K562 (cell line): ENCODE results near the gene FXYD4. TPM values are rescaled to one million over a fixed set of nuclear protein-coding genes. Genes with fewer than 3 reads are reported as not detected.

Source experiments
- FOXM1 ChIP-seq, 2 experiments: fragments of 450-650 bp in 1 of 2; sonication (generic) in 1 of 2; formaldehyde crosslinking in 1 of 2; IDR thresholded peaks; 2 replicates each; pipeline versions ENCODE4 v1.6.1 to v1.9.0; 2017 to 2022; ENCODE audit warnings: low read depth in 2 of 2, mild to moderate bottlenecking in 2 of 2, missing genetic modification reagents in 1 of 2, moderate library complexity in 1 of 2
- GATAD2B ChIP-seq: fragments of 450-650 bp; IDR thresholded peaks from 2 replicates; pipeline ENCODE4 v1.6.1; 2017; ENCODE audit warnings: mild to moderate bottlenecking, borderline replicate concordance
- IFI16 ChIP-seq: fragments of 250-450 bp; sonication (Bioruptor Pico); IDR thresholded peaks from 2 replicates; pipeline ENCODE4 v2.1.2; 2022; ENCODE audit warnings: mild to moderate bottlenecking, inconsistent platforms
- MEF2D ChIP-seq: conservative IDR thresholded peaks from 2 replicates; pipeline ENCODE4 v1.6.1; 2016; ENCODE audit warnings: low read depth, missing genetic modification characterization, missing compliant biosample characterization
- NR4A1 ChIP-seq, 2 experiments: fragments of 250-450 bp in 1 of 2; fragments of 450-650 bp in 1 of 2; sonication (Bioruptor Pico) in 1 of 2; IDR thresholded peaks; 2 replicates each; pipeline versions ENCODE4 v1.4.0 to v1.6.1; 2016 to 2020; ENCODE audit warnings: mild to moderate bottlenecking in 2 of 2, missing compliant biosample characterization in 1 of 2, missing genetic modification characterization in 1 of 2, moderate library complexity in 1 of 2
- ZBTB8A ChIP-seq: fragments of 450-650 bp; IDR thresholded peaks from 2 replicates; pipeline ENCODE4 v1.6.1; 2018; ENCODE audit warnings: mild to moderate bottlenecking, moderate library complexity; ENCODE audit not compliant: partially characterized antibody
- polyA plus RNA-seq, 8 experiments: library from polyadenylated mRNA; depleted of rRNA in 4 of 8; stranded (reverse) in 5 of 8; unstranded in 3 of 8; fragments of >200 nt; fragmentation: Nextera tagmentation in 2 of 8; fragmentation: Illumina TruSeq in 1 of 8; extraction: Ambion mirVana in 2 of 8; extraction: Trizol in 1 of 8; gene quantifications; 2 replicates each; pipeline versions ENCODE4 v1.2.1 to v1.2.3, GENCODE V29; 2011 to 2014; ENCODE audit warnings: inconsistent platforms in 1 of 8, missing spikeins in 1 of 8
- total RNA-seq, 7 experiments: library from RNA; depleted of rRNA in 6 of 7; stranded (reverse); fragments of >200 nt in 6 of 7; fragmentation: Illumina TruSeq in 2 of 7; extraction: Trizol in 2 of 7; gene quantifications; 2 replicates each; pipeline versions ENCODE4 v1.2.1 to v1.2.3, GENCODE V29; 2011 to 2021; ENCODE audit warnings: low replicate concordance in 1 of 7
- TF ChIP-seq, protein P1 (sequence below): fragments of 450-650 bp; IDR thresholded peaks from 2 replicates; pipeline ENCODE4 v1.6.1; 2016; ENCODE audit warnings: mild to moderate bottlenecking, moderate library complexity
- TF ChIP-seq, protein P2 (sequence below): fragments of 250-450 bp; sonication (Bioruptor Pico); IDR thresholded peaks from 2 replicates; pipeline ENCODE4 v1.5.0; 2020; ENCODE audit warnings: mild to moderate bottlenecking
- TF ChIP-seq, protein P3 (sequence below): IDR thresholded peaks from 2 replicates; pipeline ENCODE4 v1.6.1; 2014; ENCODE audit warnings: antibody characterized with exemption

Gene FXYD4
- total and polyA plus RNA-seq, 9 of the 15 experiments (the other 6 are each of a cell fraction or from before 2014, with no cell fraction given): not detected

DNA sequence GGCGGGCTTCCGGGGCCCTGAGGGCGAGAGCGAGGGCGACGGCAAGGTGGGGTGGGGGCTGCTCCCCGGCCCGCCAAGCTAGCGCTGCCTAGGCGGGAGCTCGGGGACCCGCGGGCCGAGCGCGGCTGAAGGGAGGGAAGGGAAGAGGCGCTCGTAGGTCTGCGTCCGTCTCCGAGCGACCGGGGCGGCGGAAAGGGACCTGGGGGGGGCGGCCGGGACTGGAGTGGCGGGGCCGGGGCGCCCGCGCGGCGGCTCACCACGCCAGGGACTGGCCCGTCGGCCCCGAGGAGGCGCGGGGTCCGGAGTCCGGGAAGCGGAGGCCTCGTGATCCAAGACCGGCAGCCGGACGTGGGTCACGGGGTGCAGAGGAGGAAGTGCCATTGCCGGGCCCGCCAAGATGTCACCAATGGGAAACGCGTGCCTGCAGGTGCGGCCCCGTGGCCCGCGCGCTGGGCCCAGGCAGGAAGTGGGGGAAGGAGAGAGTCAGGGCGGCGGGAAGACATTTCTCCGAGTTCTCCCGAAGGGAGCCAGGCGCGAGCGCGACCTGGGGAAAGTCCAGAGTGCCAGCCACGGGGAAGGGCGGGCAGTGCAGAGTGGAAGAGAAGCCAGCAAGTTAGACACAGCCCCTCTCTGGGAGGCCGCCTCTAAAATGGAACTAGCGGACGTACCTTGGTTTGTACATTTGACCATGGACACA lies 25.6 kb downstream of the FXYD4 start (continued):
- TF ChIP-seq, protein P1, sequence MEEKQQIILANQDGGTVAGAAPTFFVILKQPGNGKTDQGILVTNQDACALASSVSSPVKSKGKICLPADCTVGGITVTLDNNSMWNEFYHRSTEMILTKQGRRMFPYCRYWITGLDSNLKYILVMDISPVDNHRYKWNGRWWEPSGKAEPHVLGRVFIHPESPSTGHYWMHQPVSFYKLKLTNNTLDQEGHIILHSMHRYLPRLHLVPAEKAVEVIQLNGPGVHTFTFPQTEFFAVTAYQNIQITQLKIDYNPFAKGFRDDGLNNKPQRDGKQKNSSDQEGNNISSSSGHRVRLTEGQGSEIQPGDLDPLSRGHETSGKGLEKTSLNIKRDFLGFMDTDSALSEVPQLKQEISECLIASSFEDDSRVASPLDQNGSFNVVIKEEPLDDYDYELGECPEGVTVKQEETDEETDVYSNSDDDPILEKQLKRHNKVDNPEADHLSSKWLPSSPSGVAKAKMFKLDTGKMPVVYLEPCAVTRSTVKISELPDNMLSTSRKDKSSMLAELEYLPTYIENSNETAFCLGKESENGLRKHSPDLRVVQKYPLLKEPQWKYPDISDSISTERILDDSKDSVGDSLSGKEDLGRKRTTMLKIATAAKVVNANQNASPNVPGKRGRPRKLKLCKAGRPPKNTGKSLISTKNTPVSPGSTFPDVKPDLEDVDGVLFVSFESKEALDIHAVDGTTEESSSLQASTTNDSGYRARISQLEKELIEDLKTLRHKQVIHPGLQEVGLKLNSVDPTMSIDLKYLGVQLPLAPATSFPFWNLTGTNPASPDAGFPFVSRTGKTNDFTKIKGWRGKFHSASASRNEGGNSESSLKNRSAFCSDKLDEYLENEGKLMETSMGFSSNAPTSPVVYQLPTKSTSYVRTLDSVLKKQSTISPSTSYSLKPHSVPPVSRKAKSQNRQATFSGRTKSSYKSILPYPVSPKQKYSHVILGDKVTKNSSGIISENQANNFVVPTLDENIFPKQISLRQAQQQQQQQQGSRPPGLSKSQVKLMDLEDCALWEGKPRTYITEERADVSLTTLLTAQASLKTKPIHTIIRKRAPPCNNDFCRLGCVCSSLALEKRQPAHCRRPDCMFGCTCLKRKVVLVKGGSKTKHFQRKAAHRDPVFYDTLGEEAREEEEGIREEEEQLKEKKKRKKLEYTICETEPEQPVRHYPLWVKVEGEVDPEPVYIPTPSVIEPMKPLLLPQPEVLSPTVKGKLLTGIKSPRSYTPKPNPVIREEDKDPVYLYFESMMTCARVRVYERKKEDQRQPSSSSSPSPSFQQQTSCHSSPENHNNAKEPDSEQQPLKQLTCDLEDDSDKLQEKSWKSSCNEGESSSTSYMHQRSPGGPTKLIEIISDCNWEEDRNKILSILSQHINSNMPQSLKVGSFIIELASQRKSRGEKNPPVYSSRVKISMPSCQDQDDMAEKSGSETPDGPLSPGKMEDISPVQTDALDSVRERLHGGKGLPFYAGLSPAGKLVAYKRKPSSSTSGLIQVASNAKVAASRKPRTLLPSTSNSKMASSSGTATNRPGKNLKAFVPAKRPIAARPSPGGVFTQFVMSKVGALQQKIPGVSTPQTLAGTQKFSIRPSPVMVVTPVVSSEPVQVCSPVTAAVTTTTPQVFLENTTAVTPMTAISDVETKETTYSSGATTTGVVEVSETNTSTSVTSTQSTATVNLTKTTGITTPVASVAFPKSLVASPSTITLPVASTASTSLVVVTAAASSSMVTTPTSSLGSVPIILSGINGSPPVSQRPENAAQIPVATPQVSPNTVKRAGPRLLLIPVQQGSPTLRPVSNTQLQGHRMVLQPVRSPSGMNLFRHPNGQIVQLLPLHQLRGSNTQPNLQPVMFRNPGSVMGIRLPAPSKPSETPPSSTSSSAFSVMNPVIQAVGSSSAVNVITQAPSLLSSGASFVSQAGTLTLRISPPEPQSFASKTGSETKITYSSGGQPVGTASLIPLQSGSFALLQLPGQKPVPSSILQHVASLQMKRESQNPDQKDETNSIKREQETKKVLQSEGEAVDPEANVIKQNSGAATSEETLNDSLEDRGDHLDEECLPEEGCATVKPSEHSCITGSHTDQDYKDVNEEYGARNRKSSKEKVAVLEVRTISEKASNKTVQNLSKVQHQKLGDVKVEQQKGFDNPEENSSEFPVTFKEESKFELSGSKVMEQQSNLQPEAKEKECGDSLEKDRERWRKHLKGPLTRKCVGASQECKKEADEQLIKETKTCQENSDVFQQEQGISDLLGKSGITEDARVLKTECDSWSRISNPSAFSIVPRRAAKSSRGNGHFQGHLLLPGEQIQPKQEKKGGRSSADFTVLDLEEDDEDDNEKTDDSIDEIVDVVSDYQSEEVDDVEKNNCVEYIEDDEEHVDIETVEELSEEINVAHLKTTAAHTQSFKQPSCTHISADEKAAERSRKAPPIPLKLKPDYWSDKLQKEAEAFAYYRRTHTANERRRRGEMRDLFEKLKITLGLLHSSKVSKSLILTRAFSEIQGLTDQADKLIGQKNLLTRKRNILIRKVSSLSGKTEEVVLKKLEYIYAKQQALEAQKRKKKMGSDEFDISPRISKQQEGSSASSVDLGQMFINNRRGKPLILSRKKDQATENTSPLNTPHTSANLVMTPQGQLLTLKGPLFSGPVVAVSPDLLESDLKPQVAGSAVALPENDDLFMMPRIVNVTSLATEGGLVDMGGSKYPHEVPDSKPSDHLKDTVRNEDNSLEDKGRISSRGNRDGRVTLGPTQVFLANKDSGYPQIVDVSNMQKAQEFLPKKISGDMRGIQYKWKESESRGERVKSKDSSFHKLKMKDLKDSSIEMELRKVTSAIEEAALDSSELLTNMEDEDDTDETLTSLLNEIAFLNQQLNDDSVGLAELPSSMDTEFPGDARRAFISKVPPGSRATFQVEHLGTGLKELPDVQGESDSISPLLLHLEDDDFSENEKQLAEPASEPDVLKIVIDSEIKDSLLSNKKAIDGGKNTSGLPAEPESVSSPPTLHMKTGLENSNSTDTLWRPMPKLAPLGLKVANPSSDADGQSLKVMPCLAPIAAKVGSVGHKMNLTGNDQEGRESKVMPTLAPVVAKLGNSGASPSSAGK: peak; percentile 98
- TF ChIP-seq, protein P2, sequence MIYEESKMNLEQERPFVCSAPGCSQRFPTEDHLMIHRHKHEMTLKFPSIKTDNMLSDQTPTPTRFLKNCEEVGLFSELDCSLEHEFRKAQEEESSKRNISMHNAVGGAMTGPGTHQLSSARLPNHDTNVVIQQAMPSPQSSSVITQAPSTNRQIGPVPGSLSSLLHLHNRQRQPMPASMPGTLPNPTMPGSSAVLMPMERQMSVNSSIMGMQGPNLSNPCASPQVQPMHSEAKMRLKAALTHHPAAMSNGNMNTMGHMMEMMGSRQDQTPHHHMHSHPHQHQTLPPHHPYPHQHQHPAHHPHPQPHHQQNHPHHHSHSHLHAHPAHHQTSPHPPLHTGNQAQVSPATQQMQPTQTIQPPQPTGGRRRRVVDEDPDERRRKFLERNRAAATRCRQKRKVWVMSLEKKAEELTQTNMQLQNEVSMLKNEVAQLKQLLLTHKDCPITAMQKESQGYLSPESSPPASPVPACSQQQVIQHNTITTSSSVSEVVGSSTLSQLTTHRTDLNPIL (CRISPR knock-in tag): no peak
- TF ChIP-seq IFI16 (CRISPR knock-in tag) (no peak), MEF2D (0 out of 2 replicates have a peak, but pooled peaks have one; percentile 34), FOXM1 (IDR thresholded peaks at IDR 0.05; ENCODE audit: low read depth) (no peak), FOXM1 (CRISPR knock-in tag; IDR thresholded peaks at IDR 0.05; ENCODE audit: low read depth) (peak; percentile 59; the same call in 1 of the 2 replicates), ZBTB8A (no peak), NR4A1 (CRISPR knock-in tag; IDR thresholded peaks at IDR 0.05) (peak; percentile 78; the same call in 1 of the 2 replicates), NR4A1 (tag; IDR thresholded peaks at IDR 0.05) (no peak; the same call in 1 of the 2 replicates), GATAD2B (peak; percentile 68; the same call in 1 of the 2 replicates)
- TF ChIP-seq, protein P3, sequence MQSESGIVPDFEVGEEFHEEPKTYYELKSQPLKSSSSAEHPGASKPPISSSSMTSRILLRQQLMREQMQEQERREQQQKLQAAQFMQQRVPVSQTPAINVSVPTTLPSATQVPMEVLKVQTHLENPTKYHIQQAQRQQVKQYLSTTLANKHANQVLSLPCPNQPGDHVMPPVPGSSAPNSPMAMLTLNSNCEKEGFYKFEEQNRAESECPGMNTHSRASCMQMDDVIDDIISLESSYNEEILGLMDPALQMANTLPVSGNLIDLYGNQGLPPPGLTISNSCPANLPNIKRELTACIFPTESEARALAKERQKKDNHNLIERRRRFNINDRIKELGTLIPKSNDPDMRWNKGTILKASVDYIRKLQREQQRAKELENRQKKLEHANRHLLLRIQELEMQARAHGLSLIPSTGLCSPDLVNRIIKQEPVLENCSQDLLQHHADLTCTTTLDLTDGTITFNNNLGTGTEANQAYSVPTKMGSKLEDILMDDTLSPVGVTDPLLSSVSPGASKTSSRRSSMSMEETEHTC: peak; percentile 95
